ENCODE measurements around the gene CPSF6.

DNA sequence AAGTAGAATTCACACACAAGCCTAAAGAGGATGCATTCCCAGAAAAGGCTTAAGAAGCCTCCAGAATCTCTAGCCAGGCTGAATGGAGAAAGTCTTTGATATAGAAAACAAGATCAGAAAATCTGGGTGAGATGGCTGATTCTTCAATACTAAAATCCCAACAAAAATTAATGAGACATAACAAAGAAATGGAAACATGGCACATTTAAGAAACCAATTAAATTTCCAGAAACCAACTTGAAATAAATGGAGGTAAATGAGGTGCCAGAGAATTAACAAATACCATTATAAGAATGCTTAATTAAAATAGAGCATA lies 51.9 kb downstream of the CPSF6 start:
- TF ChIP-seq EZH2 (IDR thresholded peaks at IDR 0.05), result no peak
- TF ChIP-seq POLR2AphosphoS5 (IDR thresholded peaks at IDR 0.05; ENCODE audit: borderline replicate concordance, low read depth, low read length), result no peak
- TF ChIP-seq FOXP2 (optimal IDR thresholded peaks at IDR 0.05; ENCODE audit: control extremely low read depth, extremely low read length, insufficient read depth), result no peak
